Ovary (tissue), 3 donors: ENCODE data around the gene CNBP.

Source experiments
- POLR2A ChIP-seq: fragments of 450-650 bp; IDR thresholded peaks from one replicate; pipeline ENCODE4 v1.6.1; 2017; ENCODE audit warnings: antibody characterized with exemption, mild to moderate bottlenecking, moderate library complexity
- TF ChIP-seq, protein P1 (sequence below), 3 donors: fragments of 450-650 bp in 2 of 3; fragments of 200-600 bp in 1 of 3; IDR thresholded peaks; one replicate each; pipeline versions ENCODE4 v1.5.1 to v1.8.0; 2016 to 2022; ENCODE audit warnings: antibody characterized with exemption in 3 of 3, mild to moderate bottlenecking in 1 of 3
- donor health status: DM: no; HTN: no; CAD: no.

DNA sequence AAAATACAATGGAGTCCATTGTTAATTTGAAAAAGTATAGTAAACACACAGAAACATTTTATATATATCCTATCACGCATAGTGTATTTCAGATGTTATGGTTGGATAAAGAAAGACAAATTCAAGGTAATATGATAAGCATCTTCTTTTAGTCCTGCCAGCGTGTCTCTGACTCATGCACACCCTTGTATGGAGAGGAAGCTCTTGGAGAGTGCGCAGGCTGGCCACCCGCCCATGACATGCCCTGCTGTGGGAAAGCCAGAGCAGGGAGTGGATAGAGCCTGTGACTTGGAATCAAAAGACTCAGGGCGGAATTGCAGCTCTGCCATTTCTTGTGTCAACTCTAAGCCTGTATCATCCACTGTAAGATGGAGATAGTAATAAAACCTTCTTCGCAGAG lies 42.7 kb upstream of the CNBP start:
- TF ChIP-seq, protein P1, sequence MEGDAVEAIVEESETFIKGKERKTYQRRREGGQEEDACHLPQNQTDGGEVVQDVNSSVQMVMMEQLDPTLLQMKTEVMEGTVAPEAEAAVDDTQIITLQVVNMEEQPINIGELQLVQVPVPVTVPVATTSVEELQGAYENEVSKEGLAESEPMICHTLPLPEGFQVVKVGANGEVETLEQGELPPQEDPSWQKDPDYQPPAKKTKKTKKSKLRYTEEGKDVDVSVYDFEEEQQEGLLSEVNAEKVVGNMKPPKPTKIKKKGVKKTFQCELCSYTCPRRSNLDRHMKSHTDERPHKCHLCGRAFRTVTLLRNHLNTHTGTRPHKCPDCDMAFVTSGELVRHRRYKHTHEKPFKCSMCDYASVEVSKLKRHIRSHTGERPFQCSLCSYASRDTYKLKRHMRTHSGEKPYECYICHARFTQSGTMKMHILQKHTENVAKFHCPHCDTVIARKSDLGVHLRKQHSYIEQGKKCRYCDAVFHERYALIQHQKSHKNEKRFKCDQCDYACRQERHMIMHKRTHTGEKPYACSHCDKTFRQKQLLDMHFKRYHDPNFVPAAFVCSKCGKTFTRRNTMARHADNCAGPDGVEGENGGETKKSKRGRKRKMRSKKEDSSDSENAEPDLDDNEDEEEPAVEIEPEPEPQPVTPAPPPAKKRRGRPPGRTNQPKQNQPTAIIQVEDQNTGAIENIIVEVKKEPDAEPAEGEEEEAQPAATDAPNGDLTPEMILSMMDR (IDR thresholded peaks at IDR 0.05), result no peak
- no peak for TF ChIP-seq POLR2A
